Endothelial cell of umbilical vein (primary cell): ENCODE results near the gene CLEC18C. TPM values are rescaled to one million over a fixed set of nuclear protein-coding genes. Genes with fewer than 3 reads are reported as not detected.
"Not testable (repeated sequence)": the region's sequence is repeated elsewhere in the genome, so short reads cannot be mapped to it uniquely, and the experiment has no call there.

Source experiments
- BruUV-seq: library from RNA; stranded (reverse); fragments of 400-500 nt; replicated peaks from 2 replicates; lab custom pipeline; 2021; lab: Mats Ljungman, UMichigan
- CTCF ChIA-PET: fragments of 300-600, 350-600 bp; sonication (Branson Sonifier 250); formaldehyde crosslinking; loops from one replicate; lab custom pipeline; 2021; ENCODE audit warnings: antibody characterized with exemption, inconsistent platforms; lab: Charles Lee
- POLR2A ChIA-PET: fragments of 300-600, 350-600 bp; sonication (Branson Sonifier 250); formaldehyde crosslinking; loops from one replicate; lab custom pipeline; 2021; ENCODE audit warnings: antibody characterized with exemption, inconsistent platforms; lab: Charles Lee
- DNase-seq: peaks from one replicate; pipeline ENCODE4 v3.0.0-alpha.2; 2011; ENCODE audit warnings: low read depth, low spot score
- FAIRE-seq: peaks from 2 replicates; lab custom pipeline; 2011; peaks lifted over from hg19 to GRCh38; lab: Jason Lieb, UNC
- H2AFZ ChIP-seq: 2 replicates; pipeline ENCODE4 v1.6.0; 2012; ENCODE audit warnings: low read depth, low read length, control low read depth, inconsistent platforms
- H3K27ac ChIP-seq: 2 replicates; pipeline ENCODE4 v1.5.1; 2011; ENCODE audit warnings: low read depth, mild to moderate bottlenecking, control low read depth, low read length, moderate library complexity; ENCODE audit not compliant: insufficient read depth
- H3K27me3 ChIP-seq, 2 experiments: 2 replicates each; pipeline versions ENCODE4 v1.6.0 to v1.6.1; 2011; ENCODE audit warnings: low read length in 2 of 2, mixed read lengths in 1 of 2; ENCODE audit not compliant: control insufficient read depth in 2 of 2, insufficient read depth in 2 of 2
- H3K36me3 ChIP-seq, 2 experiments: 2 replicates in 1 of 2; 3 replicates in 1 of 2; pipeline ENCODE4 v1.5.1; 2011; ENCODE audit warnings: low read length in 2 of 2, mild to moderate bottlenecking in 1 of 2, moderate library complexity in 1 of 2; ENCODE audit not compliant: control insufficient read depth in 2 of 2, insufficient read depth in 2 of 2; ENCODE audit errors: extremely low read depth in 1 of 2
- H3K4me1 ChIP-seq: 3 replicates; pipeline ENCODE4 v1.5.1; 2011; ENCODE audit warnings: mild to moderate bottlenecking, low read length; ENCODE audit not compliant: control insufficient read depth, insufficient read depth; ENCODE audit errors: extremely low read depth
- H3K4me2 ChIP-seq: 2 replicates; pipeline ENCODE4 v1.6.1; 2011; ENCODE audit warnings: low read length, control low read depth, mixed read lengths; ENCODE audit not compliant: insufficient read depth
- H3K4me3 ChIP-seq, 3 experiments: fragments of 200-600 bp in 1 of 3; sonication (generic), shearing (Covaris generic) in 1 of 3; replicated peaks in 1 of 3; 2 replicates each; pipeline ENCODE4 v1.5.1; 2011 to 2016; ENCODE audit warnings: control low read depth in 3 of 3, low read length in 3 of 3, mild to moderate bottlenecking in 2 of 3, inconsistent platforms in 1 of 3, low read depth in 1 of 3, moderate library complexity in 1 of 3; ENCODE audit not compliant: insufficient read depth in 1 of 3
- H3K79me2 ChIP-seq: 2 replicates; pipeline ENCODE4 v1.6.0; 2012; ENCODE audit warnings: low read length, inconsistent platforms; ENCODE audit not compliant: control insufficient read depth, insufficient read depth
- H3K9ac ChIP-seq: replicated peaks from 2 replicates; pipeline ENCODE3; 2011; ENCODE audit warnings: low read length, control low read depth; ENCODE audit not compliant: insufficient read depth; ENCODE audit errors: extremely low read depth
- H3K9me1 ChIP-seq: replicated peaks from 3 replicates; pipeline ENCODE4 v1.6.0; 2011; ENCODE audit warnings: mild to moderate bottlenecking, low read length; ENCODE audit not compliant: control insufficient read depth, insufficient read depth; ENCODE audit errors: extremely low read depth
- H3K9me3 ChIP-seq: replicated peaks from 2 replicates; pipeline ENCODE4 v1.5.1; 2012; ENCODE audit warnings: low read length, inconsistent platforms; ENCODE audit not compliant: control insufficient read depth, insufficient read depth
- H4K20me1 ChIP-seq: replicated peaks from 2 replicates; pipeline ENCODE3; 2011; ENCODE audit warnings: mild to moderate bottlenecking, low read length; ENCODE audit not compliant: control insufficient read depth, insufficient read depth; ENCODE audit errors: extremely low read depth
- dilution Hi-C: fragments of 300-500 bp; cut with MboI; formaldehyde crosslinking; loops from one replicate; pipeline ENCODE4 v1.15.0; 2019; ENCODE audit warnings: low sequenced_read_pairs; ENCODE audit not compliant: extremely low pct_ligation_motif_present
- intact Hi-C: fragments of 100-400 bp; cut with micrococcal nuclease; formaldehyde crosslinking; loops from one replicate; pipeline ENCODE4 v1.10.0; 2022
- polyA plus RNA-seq, 4 experiments: library from polyadenylated mRNA; depleted of rRNA in 3 of 4; stranded (reverse) in 3 of 4; unstranded in 1 of 4; fragments of >200 nt; gene quantifications; 2 replicates each; pipeline versions ENCODE4 v1.2.1 to v1.2.3, GENCODE V29; 2011 to 2012; ENCODE audit warnings: missing spikeins in 1 of 4
- total RNA-seq: library from RNA; stranded (reverse); gene quantifications from 2 replicates; pipeline ENCODE4 v1.2.3, GENCODE V29; 2021

The CLEC18C gene
- total and polyA plus RNA-seq, 2 donors (not counting 3 experiments of a cell fraction or from before 2014, with no cell fraction given): not detected

GRCh38 chr16:70143231-70143895 is 30.2 kb upstream of the CLEC18C start:
- H3K4me1 ChIP-seq, H4K20me1 ChIP-seq, BruUV-seq, H3K4me3 ChIP-seq, H3K27ac ChIP-seq, H3K9ac ChIP-seq, H3K27me3 ChIP-seq, DNase-seq, dilution Hi-C loops, intact Hi-C loops, H3K9me3 ChIP-seq, FAIRE-seq, CTCF ChIA-PET, H2AFZ ChIP-seq, H3K4me2 ChIP-seq, POLR2A ChIA-PET, H3K79me2 ChIP-seq, H3K9me1 ChIP-seq: not testable (repeated sequence)
- peaks cover 4 to 22% of the 10 kb centered on the region in 2 experiments for H3K36me3 ChIP-seq

GRCh38 chr16:70147853-70148252 is 25.7 kb upstream of the CLEC18C start:
- CTCF ChIA-PET, H4K20me1 ChIP-seq, H3K9ac ChIP-seq, H2AFZ ChIP-seq, H3K9me3 ChIP-seq, H3K4me1 ChIP-seq, H3K4me3 ChIP-seq, intact Hi-C loops, H3K9me1 ChIP-seq, BruUV-seq, H3K27ac ChIP-seq, H3K27me3 ChIP-seq, DNase-seq, H3K4me2 ChIP-seq, H3K79me2 ChIP-seq, FAIRE-seq, POLR2A ChIA-PET, dilution Hi-C loops: not testable (repeated sequence)
- H3K36me3 ChIP-seq: peaks cover 13 to 39% of the 10 kb centered on the region in 2 experiments

- dilution Hi-C loops, H3K27ac ChIP-seq, H3K27me3 ChIP-seq, intact Hi-C loops, FAIRE-seq, H3K79me2 ChIP-seq, CTCF ChIA-PET, H3K9ac ChIP-seq, H3K4me1 ChIP-seq, H3K9me3 ChIP-seq, H3K4me3 ChIP-seq, H4K20me1 ChIP-seq, DNase-seq, POLR2A ChIA-PET, H2AFZ ChIP-seq, H3K9me1 ChIP-seq, BruUV-seq, H3K4me2 ChIP-seq: not testable (repeated sequence)
- peaks cover 15 to 42% of the 10 kb centered on the region in 2 experiments for H3K36me3 ChIP-seq
Observed at GRCh38 chr16:70148453-70148852, 25.1 kb upstream of the CLEC18C start.

DNA sequence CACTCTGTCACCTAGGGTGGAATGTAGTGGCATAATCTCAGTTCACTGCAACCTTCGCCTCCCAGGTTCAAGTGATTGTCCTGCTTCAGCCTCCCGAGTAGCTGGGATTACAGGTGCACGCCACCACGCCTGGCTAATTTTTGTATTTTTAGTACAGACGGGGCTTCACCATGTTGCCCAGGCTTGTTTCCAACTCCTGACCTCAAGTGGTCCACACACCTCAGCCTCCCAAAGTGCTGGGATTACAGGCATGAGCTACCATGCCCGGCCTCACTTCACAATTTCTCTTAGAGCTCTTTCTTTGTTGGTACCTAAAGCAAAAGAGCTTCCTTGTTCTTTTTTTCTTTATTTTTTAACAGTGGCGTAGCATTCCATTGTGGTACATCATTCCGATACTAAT is 24.3 kb upstream of the CLEC18C start:
- H4K20me1 ChIP-seq, H3K4me1 ChIP-seq, CTCF ChIA-PET, dilution Hi-C loops, H2AFZ ChIP-seq, DNase-seq, FAIRE-seq, H3K4me3 ChIP-seq, H3K9ac ChIP-seq, BruUV-seq, intact Hi-C loops, H3K27me3 ChIP-seq, POLR2A ChIA-PET, H3K9me3 ChIP-seq, H3K9me1 ChIP-seq, H3K4me2 ChIP-seq, H3K79me2 ChIP-seq, H3K27ac ChIP-seq: not testable (repeated sequence)
- peaks cover 16 to 42% of the 10 kb centered on the region in 2 experiments for H3K36me3 ChIP-seq
